HG03354 (cell line): ENCODE results near the gene CLPSL1.
A peak's percentile ranks its signal among the peaks of the same experiment; 100 is the strongest.
"Not testable (repeated sequence)": the region's sequence is repeated elsewhere in the genome, so short reads cannot be mapped to it uniquely, and the experiment has no call there.

Experiments
- ATAC-seq: cut with Tn5 transposase; IDR thresholded peaks from one replicate; pipeline ENCODE4 v1.9.1; 2021; ENCODE audit warnings: mild to moderate bottlenecking; ENCODE audit not compliant: unreplicated experiment, poor library complexity, severe bottlenecking

CLPSL1 gene, protein sequence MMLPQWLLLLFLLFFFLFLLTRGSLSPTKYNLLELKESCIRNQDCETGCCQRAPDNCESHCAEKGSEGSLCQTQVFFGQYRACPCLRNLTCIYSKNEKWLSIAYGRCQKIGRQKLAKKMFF

DNA sequence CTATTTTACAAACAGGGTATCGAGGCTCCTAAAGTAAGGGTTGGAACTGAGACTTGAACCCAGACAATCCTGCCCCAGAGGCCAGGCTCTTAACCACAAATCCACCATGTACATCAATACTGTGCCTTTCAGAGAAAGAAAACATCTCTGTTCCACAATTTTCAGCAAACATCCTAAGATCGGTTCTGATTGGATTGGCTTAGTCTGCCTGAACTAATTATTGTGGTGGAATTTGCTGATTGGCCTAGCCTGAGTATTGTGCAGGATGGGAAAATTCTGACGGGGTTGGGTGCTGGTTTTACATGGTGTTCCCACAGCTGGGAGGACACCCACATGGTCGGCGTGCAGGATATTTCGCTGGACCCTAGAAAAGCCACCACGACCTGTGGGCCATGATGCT, at the start of gene CLPSL1:
TSS of gene CLPSL1 (plus strand) at position 301 of the 400 bp plus-strand sequence. CDS start at position 393, 92 bp downstream.
- ATAC-seq = no peak

DNA sequence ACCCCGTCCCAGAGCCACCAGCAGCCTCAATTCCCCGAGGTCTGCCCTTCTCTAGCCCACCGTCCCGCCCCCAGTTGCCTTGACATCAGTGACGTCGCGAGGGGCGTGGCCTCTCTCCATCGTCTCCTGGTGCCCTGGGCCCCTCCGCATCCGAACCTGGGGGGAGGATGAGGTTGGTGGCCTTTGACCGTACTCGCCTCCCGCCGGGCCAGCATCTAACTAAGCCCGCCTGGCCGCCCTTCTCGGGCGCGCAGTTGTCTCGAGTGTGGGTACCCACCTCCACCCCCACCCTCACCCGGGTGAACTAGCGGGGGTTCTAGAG, 49.4 kb upstream of the CLPSL1 start:
- peak; percentile 59 for ATAC-seq

GRCh38 chr6:35731736-35732532, 48.9 kb upstream of the CLPSL1 start:
- peak; percentile 58 for ATAC-seq

DNA sequence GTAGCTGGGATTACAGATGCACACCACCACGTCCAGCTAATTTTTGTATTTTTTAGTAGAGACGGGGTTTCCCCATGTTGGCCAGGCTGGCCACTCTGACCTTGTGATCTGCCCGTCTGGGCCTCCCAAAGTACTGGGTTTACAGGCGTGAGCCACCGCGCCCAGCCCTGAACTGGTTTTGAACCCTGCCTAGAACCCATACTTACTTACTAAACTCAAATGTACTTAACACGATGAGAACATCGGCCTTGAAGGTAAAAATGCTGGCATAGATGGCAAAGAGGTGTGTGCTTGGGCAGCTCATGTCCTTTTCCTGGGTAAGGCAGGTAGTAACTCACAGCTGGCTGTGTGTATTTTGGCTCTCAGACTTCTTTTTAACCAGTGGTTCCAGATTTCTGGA, 47.2 kb upstream of the CLPSL1 start:
- no peak for ATAC-seq

DNA sequence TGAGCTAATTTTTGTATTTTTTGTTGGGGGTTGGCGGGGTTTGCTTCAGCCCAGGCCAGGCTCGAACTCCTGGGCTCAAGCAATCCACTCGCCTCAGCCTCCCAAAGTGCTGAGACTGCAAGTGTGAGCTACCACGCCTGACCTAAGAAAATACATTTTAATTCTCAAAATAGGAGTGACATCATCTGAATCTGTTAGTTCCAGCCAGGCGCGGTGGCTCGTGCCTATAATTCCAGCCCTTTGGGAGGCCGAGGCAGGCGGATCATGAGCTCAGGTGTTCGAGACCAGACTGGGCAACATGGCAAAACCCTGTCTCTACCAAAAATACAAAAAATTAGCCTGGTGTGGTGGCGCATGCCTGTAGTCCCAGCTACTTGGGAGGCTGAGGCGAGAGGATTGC, 46.5 kb upstream of the CLPSL1 start:
- ATAC-seq = not testable (repeated sequence)

DNA sequence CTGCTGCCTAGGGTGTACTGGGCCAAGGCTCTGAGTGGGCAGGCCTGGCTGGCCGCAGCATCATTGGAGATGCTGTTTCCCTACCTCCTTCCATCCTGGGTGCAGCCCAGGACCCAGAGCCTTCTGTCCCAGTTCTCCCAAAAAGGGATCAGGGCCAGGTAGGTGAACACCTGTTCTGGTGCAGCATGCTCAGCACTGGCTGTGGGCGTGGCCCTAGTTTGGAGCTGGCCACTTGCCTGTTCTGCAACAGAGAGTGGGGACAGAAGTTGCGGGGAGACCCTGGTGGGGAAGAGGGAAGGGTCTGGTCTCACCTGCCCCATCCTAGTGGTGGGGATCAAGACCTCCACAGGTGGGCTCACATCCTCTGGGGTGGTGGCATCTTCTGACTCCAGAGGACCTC, 45.4 kb upstream of the CLPSL1 start:
- no peak for ATAC-seq

- no peak for ATAC-seq
These were observed 44.4 kb upstream of the CLPSL1 start for GRCh38 chr6:35736253-35736894.

GRCh38 chr6:35736982-35737412, 43.8 kb upstream of the CLPSL1 start, which contains the start of gene ARMC12:
Gene ARMC12, plus strand, starts transcription at chr6:35737032. Its CDS starts 77 bp downstream, at chr6:35737109.
- ATAC-seq = no peak

DNA sequence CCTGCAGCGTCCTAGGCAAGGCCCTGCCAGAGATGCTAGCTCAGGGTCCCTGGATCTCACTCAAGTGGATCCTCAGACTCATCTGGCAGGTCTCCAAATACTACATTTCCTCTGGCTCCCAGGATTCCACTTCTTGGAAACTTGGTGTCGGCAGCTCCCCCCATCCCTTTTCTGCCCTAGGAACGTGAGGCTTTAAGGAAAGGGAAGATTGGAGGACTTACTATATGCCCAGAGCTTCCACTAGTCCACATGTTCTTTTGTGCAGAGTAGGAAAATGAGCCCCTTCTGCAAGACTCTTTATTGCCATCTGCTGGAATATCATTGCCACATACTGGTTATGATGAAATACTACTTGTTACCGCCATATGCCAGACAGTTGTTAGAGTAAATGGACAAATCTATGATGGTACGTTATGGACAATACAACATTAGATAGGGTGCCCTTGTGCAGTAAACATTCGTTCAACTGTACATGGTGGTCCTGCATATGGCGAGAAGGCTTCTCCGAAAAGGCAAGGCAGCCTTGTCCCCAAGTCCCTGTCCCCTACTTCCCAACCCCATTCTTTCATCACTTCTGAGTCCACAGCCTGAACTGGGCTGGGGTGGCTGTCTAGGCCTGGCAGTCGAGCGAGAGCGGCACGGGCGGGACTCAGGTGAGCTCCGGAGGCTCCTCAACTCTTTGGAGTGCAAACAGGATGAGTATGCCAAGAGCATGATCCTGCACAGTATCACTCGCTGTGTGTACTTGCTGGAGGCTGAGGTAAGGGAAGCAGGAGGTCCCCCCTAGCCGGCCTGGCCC, 43.2 kb upstream of the CLPSL1 start:
- peak; percentile 48 for ATAC-seq

DNA sequence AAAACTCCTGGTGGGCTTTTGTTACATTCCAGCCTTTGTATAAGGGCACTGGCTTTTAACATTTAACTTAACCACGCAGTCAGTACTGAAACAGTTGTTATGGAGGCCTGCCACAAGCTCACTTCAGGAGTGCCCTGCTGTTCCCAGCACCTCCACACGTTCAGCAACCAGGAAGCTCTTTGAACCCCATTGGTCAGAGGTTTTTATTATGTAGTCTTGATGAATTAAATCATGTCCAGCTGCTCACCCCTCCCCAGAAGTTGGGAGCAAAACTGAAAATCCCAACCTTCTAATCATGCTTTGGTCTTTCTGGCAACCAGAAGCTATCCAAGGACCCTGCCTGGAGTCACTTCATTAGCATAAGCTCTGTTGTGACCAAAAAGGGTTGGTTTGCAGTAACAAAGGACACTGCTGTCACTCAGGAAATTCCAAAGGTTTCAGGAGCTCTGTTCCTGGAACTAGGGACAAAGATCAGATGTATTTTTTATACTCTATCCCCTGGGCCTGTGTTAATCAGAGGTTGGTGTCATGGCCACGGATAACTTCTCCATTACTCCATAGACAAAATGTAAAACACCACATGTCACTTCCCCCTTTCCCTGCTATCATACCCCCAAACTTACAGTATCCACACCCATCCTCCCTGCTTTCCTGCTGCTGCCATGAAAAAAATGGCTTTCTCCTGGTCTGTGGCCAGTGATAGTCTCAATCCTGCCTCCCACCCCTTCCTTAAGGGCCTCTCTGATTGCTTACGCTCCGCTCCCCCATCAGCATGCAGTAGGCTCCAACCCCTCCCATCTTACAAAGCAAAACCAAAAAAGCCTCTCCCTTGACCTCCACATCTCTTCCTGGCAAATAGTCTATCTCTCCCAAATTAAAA, 40.9 kb upstream of the CLPSL1 start:
- ATAC-seq = no peak

DNA sequence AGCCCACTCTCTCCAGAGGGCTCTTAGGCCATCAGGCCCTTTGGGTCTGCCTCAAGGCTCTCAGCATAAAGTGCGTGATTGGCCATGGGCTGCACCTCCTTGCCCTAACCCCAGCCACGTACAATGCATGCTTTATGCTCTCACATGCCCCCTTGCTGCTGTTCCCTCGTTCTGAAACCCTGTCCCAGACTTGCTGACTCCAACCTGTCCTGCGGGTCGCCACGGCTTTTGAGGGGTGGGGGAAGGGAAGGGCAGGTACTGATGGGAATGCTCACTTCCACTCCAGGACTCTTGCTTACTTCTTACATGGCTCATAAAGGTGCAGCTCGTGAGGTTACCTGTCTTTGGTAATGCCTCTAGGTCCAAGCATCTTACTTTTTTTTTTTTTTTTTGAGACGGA, 38.0 kb upstream of the CLPSL1 start:
- no peak for ATAC-seq

DNA sequence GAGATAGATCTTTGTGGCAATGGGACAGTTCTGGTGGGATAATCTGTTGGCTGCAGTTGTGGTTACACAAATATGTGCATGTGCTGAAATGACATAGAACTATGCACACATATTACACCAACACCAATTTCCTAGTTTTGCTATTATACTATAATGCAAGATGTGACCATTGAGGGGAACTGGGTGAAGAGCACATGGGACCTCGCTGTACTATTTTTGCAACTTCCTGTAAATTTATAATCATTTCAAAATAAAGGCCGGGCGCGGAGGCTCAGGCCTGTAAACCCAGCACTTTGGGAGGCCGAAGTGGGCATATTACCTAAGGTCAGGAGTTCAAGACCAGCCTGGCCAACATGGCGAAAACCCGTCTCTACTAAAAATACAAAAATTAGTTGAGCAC, 35.3 kb upstream of the CLPSL1 start:
- ATAC-seq = no peak

DNA sequence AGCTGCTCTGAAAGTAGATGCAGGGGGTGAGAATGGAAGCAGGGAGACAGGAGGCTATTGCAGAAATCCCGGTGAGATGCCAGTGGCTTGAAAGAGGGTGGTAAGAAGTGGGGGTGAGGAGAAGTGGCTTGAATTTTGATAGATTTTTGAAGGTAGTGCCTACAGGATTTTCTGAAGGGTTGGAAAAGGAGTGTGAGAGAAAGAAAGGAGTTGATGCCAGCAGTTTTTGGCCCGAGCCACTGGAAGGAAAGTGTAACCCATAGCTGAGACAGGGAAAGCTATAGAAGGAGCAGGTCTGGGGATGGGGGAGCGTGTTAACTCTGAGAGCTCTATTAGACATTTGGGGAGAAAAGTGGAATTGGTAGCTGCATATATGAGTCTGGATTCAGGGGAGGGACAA, 34.3 kb upstream of the CLPSL1 start:
- ATAC-seq = no peak

- no peak for ATAC-seq
These were observed 32.9 kb upstream of the CLPSL1 start for GRCh38 chr6:35747877-35748276.

- no peak for ATAC-seq
These were observed 30.3 kb upstream of the CLPSL1 start for GRCh38 chr6:35750557-35750956.

- ATAC-seq = no peak
These were observed 29.2 kb upstream of the CLPSL1 start for GRCh38 chr6:35751594-35751993.

DNA sequence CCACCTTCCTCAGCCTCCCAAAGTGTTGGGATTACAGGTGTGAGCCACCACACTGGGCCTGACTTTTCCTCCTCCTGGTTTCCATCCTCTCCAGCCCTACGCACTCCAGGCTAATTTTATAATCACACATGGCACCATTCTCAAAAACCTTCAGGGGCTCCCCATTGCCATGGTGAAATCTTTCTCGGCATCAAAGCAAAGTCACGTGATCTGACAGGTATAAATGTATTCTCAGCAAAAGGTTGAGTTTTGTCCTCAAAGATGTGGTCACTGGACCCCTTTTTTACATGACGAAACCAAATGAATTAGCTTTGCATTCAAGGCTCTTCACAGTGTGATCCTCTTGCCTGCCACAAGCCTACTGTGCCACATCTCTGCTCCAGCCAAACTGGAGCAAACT, 28.5 kb upstream of the CLPSL1 start:
- ATAC-seq = no peak

DNA sequence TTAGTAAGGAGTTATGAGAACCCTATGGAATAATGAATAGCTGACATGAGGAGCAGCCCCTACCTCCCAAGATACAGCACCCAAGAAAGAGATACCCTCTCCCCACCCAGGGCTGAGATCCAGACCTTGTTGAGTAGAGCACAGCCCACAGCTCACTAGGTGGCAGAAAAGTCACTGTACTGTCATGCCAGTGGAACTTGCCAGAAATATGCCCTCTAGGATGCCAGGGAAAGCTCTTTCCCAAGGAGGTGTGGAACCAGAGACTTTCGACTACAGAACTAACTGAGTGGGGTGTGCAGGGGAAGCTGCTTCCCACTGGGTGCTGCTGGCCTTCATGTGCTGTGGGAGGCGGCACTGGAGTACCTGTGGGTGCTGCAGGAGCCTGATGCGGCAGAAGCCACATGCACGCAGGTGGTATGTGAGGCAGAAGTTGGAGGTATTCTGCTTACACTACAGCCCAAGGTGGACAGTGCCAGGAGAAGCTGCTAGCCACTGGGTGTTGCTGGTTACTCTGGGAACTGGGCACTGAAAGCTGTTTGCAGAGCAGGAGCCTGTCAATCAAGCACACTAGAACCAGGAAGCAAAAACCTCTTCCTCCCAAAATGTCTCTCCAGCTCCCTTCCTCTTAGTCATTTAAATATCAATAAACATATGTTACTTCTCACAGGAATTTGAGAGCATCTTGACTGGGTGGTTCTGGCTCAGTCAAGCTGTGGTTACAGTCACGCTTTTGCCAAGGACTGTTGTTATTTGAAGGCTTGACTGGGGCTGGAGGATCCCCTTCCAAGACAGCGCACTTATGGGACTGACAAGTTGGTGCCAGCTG, 26.2 kb upstream of the CLPSL1 start:
- ATAC-seq = no peak
